Activated T-cell treated with anti-CD3 and anti-CD28 coated beads for 4 hours (primary cell): Measurements from ENCODE around the gene FOXD4L4.
"Not testable (repeated sequence)": the region's sequence is repeated elsewhere in the genome, so short reads cannot be mapped to it uniquely, and the experiment has no call there.

Source experiments
- DNase-seq: peaks from one replicate; pipeline ENCODE4 v3.0.0-alpha.2; 2020

Gene FOXD4L4

DNA sequence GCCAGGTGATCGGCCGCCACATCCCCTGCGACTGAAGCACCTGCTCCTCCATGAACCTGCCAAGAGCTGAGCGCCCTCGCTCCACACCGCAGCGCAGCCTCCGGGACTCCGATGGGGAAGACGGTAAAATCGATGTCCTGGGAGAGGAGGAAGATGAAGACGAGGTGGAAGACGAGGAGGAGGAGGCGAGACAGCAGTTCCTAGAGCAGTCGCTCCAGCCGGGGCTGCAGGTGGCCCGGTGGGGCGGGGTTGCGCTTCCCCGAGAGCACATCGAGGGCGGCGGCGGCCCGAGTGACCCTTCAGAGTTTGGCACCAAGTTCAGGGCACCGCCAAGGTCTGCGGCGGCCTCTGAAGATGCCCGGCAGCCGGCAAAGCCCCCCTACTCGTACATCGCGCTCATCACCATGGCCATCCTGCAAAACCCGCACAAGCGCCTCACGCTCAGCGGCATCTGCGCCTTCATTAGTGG lies at the start of gene FOXD4L4:
TSS of gene FOXD4L4 (plus strand) at position 51 of the 469 bp plus-strand sequence. CDS start at position 51, 0 bp downstream.
- not testable (repeated sequence) for DNase-seq

- not testable (repeated sequence) for DNase-seq
These were observed 33.4 kb upstream of the FOXD4L4 start for GRCh38 chr9:65703550-65703949.

DNA sequence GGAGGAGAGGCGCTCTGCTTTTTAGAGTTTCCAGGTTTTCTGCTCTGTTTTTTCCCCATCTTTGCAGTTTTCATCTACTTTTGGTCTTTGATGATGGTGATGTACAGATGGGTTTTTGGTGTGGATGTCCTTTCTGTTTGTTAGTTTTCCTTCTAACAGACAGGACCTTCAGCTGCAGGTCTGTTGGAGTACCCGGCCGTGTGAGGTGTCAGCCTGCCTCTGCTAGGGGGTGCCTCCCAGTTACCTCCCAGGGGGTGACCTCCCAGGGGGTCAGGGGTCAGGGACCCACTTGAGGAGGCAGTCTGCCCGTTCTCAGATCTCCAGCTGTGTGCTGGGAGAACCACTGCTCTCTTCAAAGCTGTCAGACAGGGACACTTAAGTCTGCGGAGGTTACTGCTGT lies 22.5 kb upstream of the FOXD4L4 start:
- DNase-seq, result not testable (repeated sequence)

DNA sequence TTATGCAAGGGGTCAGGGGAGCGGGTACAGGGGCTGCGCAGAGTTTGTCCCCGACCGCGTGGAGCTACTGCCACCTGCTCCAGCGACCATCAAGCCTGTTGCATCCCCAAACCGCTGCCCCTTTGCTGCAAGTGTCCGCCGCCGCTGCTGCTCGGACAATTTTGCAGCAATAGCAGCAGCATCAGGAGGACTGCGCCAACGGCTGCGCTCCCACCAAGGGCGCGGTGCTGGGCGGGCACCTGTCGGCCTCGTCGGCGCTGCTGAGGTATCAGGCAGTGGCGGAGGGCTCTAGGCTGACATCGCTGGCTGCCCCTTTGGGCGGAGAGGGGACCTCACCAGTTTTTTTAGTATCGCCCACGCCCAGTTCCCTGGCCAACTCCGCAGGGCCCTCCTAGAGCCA lies 1.2 kb downstream of the FOXD4L4 start:
- DNase-seq, result not testable (repeated sequence)
